DMS153 (cell line): Measurements from ENCODE around the gene TTLL13.
"Not testable (repeated sequence)": the region's sequence is repeated elsewhere in the genome, so short reads cannot be mapped to it uniquely, and the experiment has no call there.

Source experiments
- DNase-seq: peaks from one replicate; lab custom pipeline; 2025; lab: John Stamatoyannopoulos, UW

Gene TTLL13

DNA sequence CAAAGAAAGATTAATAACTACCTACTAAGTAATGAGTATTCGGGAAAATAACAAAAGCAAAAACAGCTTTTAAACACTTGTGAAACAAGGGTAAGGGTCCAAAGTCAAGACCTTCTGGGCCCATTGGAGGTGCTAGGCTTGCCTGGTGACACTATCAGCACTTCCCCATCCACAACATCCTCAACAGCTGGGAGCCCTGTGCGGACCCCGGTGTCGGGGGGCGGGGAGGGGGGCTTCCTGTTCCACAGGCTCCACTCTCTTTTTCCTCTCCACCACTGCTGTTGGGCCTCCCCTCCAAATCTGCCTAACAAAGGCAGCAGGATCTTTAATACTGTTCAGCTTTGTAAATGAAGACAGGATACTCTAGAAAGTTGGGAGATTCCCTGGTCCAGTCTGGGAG, 37.7 kb downstream of the TTLL13 start:
- DNase-seq: no peak

GRCh38 chr15:90287946-90288345, 38.6 kb downstream of the TTLL13 start:
- no peak for DNase-seq

DNA sequence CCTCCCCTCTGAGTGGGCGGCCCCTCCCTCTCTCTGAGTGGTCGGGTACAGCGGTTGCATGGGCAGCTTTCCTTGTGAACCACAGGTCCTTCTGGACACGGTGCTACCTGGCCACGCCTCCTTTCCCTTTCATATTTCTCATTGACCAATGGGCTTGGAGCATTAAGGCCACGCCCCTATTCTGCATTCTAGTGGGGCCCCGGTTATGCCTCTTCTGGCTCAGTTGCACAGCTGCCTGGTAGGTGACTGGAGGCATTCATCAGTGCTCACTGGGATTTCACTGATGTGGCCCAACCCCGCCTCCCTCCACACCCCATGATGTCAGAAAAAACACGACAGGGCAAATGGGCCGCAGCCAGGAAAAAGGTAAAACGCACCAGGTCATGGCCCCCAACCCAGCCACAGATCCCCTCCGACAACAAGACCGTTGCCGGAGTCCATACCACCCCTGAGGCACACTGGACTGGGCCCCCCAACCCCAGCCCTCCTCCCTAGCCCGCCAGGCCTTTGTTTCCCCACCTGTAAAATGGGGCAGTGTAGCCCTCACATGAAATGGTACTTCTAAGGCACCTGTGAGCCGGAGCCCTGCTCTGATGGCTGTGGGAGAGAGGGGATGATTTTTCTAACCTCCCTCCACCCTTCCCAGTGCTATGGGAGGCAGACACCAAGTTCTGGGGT, 42.5 kb downstream of the TTLL13 start:
- DNase-seq: peak; percentile 4

DNA sequence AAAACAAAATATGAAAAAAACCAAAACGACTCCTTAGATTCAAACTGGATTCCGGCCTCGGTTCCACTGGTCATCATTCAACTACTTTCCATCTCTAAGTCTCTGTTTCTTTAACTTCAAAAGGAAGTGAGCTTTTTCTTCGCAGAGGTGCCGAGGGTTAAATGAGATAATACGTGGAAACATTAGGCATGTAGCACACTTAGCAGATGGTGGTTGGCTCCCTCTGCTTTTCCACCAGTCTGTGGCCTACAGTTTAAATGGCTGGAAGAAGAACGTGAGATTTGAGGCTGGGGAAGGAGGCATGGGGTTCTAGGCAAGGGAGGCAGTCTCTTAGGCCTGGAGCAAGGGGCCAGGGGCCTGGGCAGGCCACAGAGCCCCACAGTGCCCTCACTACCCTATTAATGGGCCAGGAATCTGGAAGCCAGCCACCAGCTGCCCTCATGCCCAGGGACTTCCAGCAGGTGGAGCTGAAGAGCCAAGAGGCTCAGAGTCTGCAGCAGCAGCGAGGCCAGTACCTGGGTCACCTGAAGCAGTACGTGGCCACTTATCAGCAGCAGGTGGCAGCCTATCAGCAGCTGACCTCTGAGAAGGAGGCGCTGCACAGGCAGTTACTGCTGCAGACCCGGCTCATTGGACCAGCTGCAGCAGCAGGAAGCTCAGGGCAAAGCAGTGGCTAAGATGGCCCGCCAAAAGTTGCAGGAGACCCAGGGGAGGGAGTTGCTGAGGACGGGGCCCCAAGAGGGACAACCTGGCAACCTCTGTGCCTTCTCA, 43.9 kb downstream of the TTLL13 start:
- DNase-seq: peak; percentile 86

DNA sequence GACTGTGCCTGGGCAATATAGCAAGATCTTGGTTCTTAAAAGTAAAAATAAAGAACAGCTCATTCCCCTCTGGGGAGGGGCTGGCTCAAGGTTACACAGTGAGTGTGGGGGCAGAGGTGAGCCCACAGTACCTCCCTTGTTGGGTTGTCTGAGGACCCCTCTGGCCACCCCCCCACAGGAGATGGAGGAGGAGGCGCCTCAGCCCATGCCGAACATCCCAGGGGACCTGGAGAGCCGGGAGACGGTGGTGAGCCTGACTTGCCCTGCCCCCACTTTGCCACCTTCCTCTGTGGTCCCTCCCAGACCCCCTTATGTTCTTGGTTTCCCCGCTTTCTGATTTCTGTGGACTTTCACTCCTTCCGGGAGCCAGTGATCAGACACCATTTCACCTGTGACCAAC, 44.8 kb downstream of the TTLL13 start:
- no peak for DNase-seq

- no peak for DNase-seq
Observed at GRCh38 chr15:90294601-90295269, 45.4 kb downstream of the TTLL13 start.

DNA sequence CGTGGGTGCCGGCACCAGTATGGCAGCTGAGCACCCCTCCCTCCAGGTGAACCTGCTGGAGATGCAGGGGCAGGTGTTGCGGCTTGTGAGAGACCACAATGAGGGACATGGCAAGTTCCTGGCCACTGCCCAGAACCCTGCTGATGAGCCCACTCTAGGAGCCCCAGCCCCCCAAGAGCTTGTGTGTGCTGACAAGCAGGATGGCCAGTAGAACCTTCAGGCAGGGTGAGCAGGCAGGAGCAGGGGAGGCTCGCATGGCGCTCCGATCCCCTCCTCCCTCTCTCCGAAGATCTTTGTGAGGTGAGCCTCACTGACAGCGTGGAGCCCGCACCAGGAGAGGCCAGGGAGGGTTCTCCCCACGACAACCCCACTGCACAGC, 45.9 kb downstream of the TTLL13 start:
- no peak for DNase-seq

DNA sequence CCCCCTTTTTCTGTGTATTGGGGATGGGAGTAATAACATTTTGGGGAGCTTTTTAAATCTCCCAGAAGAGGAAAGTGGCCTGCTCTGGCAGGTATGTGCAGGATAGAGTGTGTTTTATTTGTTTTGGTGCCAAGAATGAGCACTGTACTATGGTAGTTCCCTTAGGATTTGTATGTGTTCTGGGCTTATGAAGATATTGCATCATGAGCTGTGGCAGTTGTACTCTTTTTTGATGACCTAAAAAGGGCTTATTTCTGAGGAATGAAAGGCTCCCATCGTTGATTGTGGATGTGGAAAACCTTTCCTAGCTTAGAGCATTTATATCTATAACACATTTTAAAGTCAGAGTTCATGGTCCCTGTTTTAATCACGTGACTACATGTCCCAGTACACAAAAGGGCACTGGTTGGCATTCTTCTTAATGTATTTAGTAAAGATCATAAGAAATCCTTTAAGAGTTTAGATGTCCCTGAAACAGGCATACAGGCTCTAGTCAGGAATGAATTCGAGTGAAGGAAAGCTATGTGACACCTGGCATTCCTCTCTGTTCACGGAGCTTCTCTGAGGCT, 47.0 kb downstream of the TTLL13 start:
- not testable (repeated sequence) for DNase-seq

- DNase-seq: no peak
Observed at GRCh38 chr15:90297021-90297420, 47.7 kb downstream of the TTLL13 start.

GRCh38 chr15:90300541-90300940, 51.2 kb downstream of the TTLL13 start:
- DNase-seq: no peak

DNA sequence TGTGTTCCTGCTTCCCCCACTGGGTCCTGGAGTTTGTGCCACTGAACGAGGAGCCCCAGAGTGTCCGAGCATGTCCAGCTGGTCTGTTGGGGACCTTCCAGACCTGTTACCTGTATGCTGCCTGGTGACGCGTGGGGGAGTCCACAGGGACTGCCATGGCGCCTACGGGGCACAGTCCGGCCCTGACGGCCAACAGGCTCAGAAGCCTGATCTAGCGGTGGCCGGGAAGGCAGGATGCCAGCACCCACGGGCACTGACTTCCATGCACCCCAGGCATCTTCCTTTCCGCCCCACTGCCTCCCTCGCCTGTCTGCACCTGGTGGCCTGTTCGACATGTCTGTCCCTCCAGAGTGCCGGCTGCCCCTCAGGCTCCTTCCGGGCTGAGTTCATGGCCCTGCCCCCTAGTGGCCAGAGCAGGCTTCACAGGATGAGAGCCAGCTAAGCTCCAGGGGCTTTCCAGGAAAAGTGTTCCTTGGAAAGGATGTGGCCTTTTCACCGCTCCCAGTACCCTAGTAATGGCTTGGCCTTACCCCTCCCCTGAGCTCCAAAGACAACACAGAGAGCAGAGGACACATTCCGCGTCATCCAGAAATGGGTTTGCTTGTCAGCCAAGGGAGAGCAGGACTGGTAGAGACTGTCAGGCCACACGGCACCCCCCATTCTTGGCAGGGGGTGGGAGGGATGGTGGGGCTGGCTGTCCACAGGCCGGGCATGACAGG, 51.8 kb downstream of the TTLL13 start:
- no peak for DNase-seq

DNA sequence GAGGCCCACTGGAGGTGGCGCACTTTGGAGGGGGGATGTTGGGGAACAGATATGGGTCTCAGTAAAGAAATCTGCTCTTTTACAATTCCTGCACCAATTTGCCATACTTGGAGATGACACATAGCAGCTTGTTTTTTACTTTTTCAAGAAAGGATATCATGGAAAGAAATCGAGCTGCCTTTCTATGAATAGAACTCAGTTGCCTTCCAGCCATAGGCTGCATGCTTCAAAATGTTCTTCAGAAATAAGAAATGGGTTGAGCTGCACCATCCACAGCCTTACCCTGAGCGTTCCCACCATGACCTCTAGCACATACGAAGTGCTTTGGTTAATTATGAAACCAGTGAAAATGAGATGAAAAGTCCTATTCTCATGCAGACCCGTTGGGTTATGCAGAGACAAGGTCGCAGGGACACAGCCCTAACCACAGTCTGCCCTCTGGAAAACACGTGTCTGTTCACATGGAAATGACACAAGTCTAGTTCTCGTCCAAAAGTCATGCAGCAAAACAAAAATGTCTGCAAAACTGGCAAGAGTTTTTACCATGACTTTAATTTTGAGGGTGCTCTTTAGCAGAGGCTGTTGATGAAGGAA, 52.4 kb downstream of the TTLL13 start:
- DNase-seq: no peak

DNA sequence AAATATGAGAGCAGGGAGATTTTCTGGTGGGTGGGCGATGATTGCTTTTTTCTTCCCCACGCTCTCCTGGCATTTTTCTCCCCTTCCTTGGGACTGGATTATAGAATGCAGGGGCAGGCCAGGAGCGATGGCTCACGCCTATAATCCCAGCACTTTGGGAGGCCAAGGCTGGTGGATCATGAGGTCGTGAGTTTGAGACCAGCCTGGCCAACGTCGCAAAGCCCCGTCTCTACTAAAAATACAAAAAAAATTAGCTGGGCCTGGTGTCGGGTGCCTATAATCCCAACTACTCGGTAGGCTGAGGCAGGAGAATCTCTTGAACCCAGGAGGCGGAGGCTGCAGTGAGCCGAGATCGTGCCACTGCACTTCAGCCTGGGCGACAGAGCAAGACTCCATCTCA, 56.0 kb downstream of the TTLL13 start:
- not testable (repeated sequence) for DNase-seq

GRCh38 chr15:90305932-90306331, 56.6 kb downstream of the TTLL13 start:
- DNase-seq: no peak

DNA sequence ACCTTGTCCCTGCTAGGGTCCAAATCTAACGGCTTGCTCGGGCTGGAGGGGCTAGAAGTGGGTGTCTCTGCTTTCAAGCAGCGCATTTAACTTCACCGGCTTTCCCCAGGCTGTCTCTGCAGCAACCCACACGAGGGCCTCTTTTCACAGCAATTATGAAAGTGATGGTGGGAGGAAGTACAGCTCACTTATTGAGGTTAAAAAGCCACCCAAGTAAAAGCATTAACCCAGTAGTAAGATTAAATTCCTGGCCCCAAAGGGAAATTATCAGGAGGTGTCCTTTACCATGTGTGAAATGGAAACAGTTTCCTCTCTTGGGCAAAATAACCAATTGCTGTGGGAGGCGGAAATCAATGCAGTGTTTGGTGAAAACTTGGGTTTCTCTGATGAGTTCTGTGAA, 57.2 kb downstream of the TTLL13 start:
- no peak for DNase-seq

GRCh38 chr15:90307661-90308060, 58.3 kb downstream of the TTLL13 start:
- DNase-seq: no peak

DNA sequence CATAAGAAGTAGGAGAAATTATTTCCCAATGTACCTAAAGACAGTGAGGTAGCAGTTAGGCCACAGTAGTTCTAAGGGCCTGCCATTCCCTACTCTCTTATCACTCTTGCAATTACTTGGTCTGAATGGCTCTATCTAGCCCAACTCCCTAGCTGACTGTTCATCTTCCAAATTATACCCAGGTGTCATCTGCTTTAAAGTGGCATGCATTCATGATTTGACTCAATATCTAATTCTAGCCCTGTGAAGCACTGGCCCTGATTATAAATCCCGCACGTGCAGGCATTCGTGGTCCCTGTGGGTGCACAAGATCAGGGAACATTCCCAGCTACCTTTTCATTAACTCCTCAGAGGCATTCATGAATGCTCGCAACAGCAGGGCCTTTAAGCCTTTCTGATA, 59.7 kb downstream of the TTLL13 start:
- no peak for DNase-seq
